GDM1 (cell line): ENCODE data around the gene RICTOR.

ENCODE experiments used
- DNase-seq: peaks from one replicate; lab custom pipeline; 2025; lab: John Stamatoyannopoulos, UW

Gene RICTOR

GRCh38 chr5:38888041-38888440 lies 186.2 kb downstream of the RICTOR start:
- DNase-seq, result no peak
